H9 (cell line): ENCODE results near the gene SPATS1. TPM values are rescaled to one million over a fixed set of nuclear protein-coding genes. Genes with fewer than 3 reads are reported as not detected.

Experiments used
- DNase-seq: peaks from one replicate; pipeline ENCODE4 v3.0.0-alpha.2; 2017
- H2AFZ ChIP-seq: one replicate; pipeline ENCODE4 v1.6.1; 2013; ENCODE audit warnings: mild to moderate bottlenecking, low read length, control low read depth, moderate library complexity
- H2AK5ac ChIP-seq: 2 replicates; pipeline ENCODE4 v1.6.1; 2013; ENCODE audit warnings: low read length, control low read depth, mixed read lengths; ENCODE audit not compliant: insufficient read length
- H2BK120ac ChIP-seq: one replicate; pipeline ENCODE4 v1.6.1; 2013; ENCODE audit warnings: low read depth, mild to moderate bottlenecking, low read length, control low read depth, inconsistent platforms; ENCODE audit not compliant: poor library complexity, severe bottlenecking
- H2BK12ac ChIP-seq: 2 replicates; pipeline ENCODE4 v1.6.1; 2013; ENCODE audit warnings: low read length, control low read depth, mixed read lengths, low read depth; ENCODE audit not compliant: insufficient read length
- H2BK15ac ChIP-seq: 2 replicates; pipeline ENCODE4 v1.6.1; 2013; ENCODE audit warnings: low read depth, low read length, control low read depth
- H2BK20ac ChIP-seq: one replicate; pipeline ENCODE4 v1.6.1; 2013; ENCODE audit warnings: low read depth, mild to moderate bottlenecking, low read length, control low read depth, inconsistent platforms; ENCODE audit not compliant: poor library complexity, severe bottlenecking
- H2BK5ac ChIP-seq: 2 replicates; pipeline ENCODE4 v1.6.1; 2013; ENCODE audit warnings: low read length, control low read depth, mixed read lengths; ENCODE audit not compliant: insufficient read length
- H3K14ac ChIP-seq: 2 replicates; pipeline ENCODE4 v1.6.1; 2013; ENCODE audit warnings: low read length, control low read depth; ENCODE audit not compliant: insufficient read depth
- H3K18ac ChIP-seq: 2 replicates; pipeline ENCODE4 v1.6.1; 2013; ENCODE audit warnings: low read depth, mild to moderate bottlenecking, mixed read lengths, low read length, control low read depth; ENCODE audit not compliant: insufficient read length
- H3K23ac ChIP-seq: 2 replicates; pipeline ENCODE4 v1.6.1; 2013; ENCODE audit warnings: low read length, control low read depth, mixed read lengths, low read depth; ENCODE audit not compliant: insufficient read length
- H3K23me2 ChIP-seq: 2 replicates; pipeline ENCODE4 v1.6.1; 2013; ENCODE audit warnings: low read depth, mild to moderate bottlenecking, mixed read lengths, low read length, control low read depth; ENCODE audit not compliant: insufficient read length, poor library complexity, severe bottlenecking
- H3K27ac ChIP-seq: 2 replicates; pipeline ENCODE4 v1.5.1; 2013; ENCODE audit warnings: low read length, control low read depth, mixed read lengths, low read depth; ENCODE audit not compliant: insufficient read length
- H3K27me3 ChIP-seq: 2 replicates; pipeline ENCODE4 v1.6.1; 2013; ENCODE audit warnings: low read length, control low read depth, inconsistent platforms; ENCODE audit not compliant: insufficient read depth
- H3K4ac ChIP-seq: 2 replicates; pipeline ENCODE4 v1.6.1; 2013; ENCODE audit warnings: low read depth, mild to moderate bottlenecking, control low read depth, inconsistent platforms, low read length, moderate library complexity
- H3K4me1 ChIP-seq: 2 replicates; pipeline ENCODE4 v1.6.1; 2013; ENCODE audit warnings: low read length, control low read depth, inconsistent platforms; ENCODE audit not compliant: insufficient read depth
- H3K4me2 ChIP-seq: 2 replicates; pipeline ENCODE4 v1.6.1; 2013; ENCODE audit warnings: low read length, control low read depth, mixed read lengths; ENCODE audit not compliant: insufficient read length, insufficient read depth
- H3K56ac ChIP-seq: 2 replicates; pipeline ENCODE4 v1.6.1; 2013; ENCODE audit warnings: low read depth, mild to moderate bottlenecking, mixed read lengths, low read length, control low read depth; ENCODE audit not compliant: insufficient read length
- H3K79me1 ChIP-seq: 2 replicates; pipeline ENCODE4 v1.6.1; 2013; ENCODE audit warnings: low read depth, mild to moderate bottlenecking, moderate library complexity, low read length, control low read depth, inconsistent platforms; ENCODE audit not compliant: insufficient read depth, poor library complexity, severe bottlenecking
- H3K79me2 ChIP-seq: 2 replicates; pipeline ENCODE4 v1.6.1; 2013; ENCODE audit warnings: low read length, control low read depth, inconsistent platforms; ENCODE audit not compliant: insufficient read depth
- H3K9ac ChIP-seq: 2 replicates; pipeline ENCODE4 v1.6.1; 2013; ENCODE audit warnings: low read length, control low read depth, mixed read lengths; ENCODE audit not compliant: insufficient read length; ENCODE audit errors: extremely low read depth
- H3K9me3 ChIP-seq: one replicate; pipeline ENCODE4 v1.6.1; 2013; ENCODE audit warnings: low read depth, low read length, inconsistent platforms; ENCODE audit not compliant: control insufficient read depth
- H3T11ph ChIP-seq: one replicate; pipeline ENCODE4 v1.6.1; 2013; ENCODE audit warnings: mild to moderate bottlenecking, low read length, control low read depth, inconsistent platforms
- H4K20me1 ChIP-seq: one replicate; pipeline ENCODE4 v1.6.1; 2013; ENCODE audit not compliant: control insufficient read depth, insufficient read length, insufficient read depth
- H4K5ac ChIP-seq: 2 replicates; pipeline ENCODE4 v1.6.1; 2013; ENCODE audit warnings: low read depth, mild to moderate bottlenecking, mixed read lengths, low read length, control low read depth; ENCODE audit not compliant: insufficient read length
- H4K8ac ChIP-seq: replicated peaks from 2 replicates; pipeline ENCODE4 v1.6.1; 2013; ENCODE audit warnings: low read length, control low read depth, mixed read lengths, low read depth; ENCODE audit not compliant: insufficient read length
- H4K91ac ChIP-seq: 2 replicates; pipeline ENCODE4 v1.6.1; 2013; ENCODE audit warnings: low read depth, mild to moderate bottlenecking, moderate library complexity, mixed read lengths, low read length, control low read depth; ENCODE audit not compliant: insufficient read length
- H3K27ac Mint-ChIP-seq, 3 experiments: 2 replicates in 2 of 3; 3 replicates in 1 of 3; pipeline ENCODE4 v1.8.0; 2020 to 2021; ENCODE audit warnings: mixed read lengths in 3 of 3, mild to moderate bottlenecking in 1 of 3, moderate library complexity in 1 of 3
- H3K27me3 Mint-ChIP-seq: 2 replicates; pipeline ENCODE4 v1.8.0; 2021; ENCODE audit warnings: low read depth, mild to moderate bottlenecking, moderate library complexity, mixed read lengths
- H3K36me3 Mint-ChIP-seq, 3 experiments: 2 replicates in 2 of 3; 3 replicates in 1 of 3; pipeline ENCODE4 v1.8.0; 2020 to 2021; ENCODE audit warnings: low read depth in 3 of 3, mixed read lengths in 3 of 3; ENCODE audit not compliant: insufficient read depth in 1 of 3
- H3K4me1 Mint-ChIP-seq, 2 experiments: 2 replicates each; pipeline ENCODE4 v1.8.0; 2020; ENCODE audit warnings: mixed read lengths in 2 of 2
- H3K4me3 Mint-ChIP-seq, 2 experiments: 2 replicates in 1 of 2; 3 replicates in 1 of 2; pipeline ENCODE4 v1.8.0; 2020 to 2021; ENCODE audit warnings: mild to moderate bottlenecking in 2 of 2, mixed read lengths in 2 of 2, moderate library complexity in 1 of 2
- H3K9me3 Mint-ChIP-seq, 2 experiments: 2 replicates in 1 of 2; 3 replicates in 1 of 2; pipeline ENCODE4 v1.8.0; 2020; ENCODE audit warnings: mild to moderate bottlenecking in 2 of 2, mixed read lengths in 2 of 2, moderate library complexity in 1 of 2
- WGBS: extraction: QIAGEN DNeasy Blood & Tissue Kit; methylation state at CpG from one replicate; pipeline ENCODE4 v1.1.7; 2013; ENCODE audit warnings: missing lambda C conversion rate, low lambda C conversion rate, mixed read lengths; ENCODE audit not compliant: insufficient read length; ENCODE audit errors: extremely low coverage; 5-methylcytosine and 5-hydroxymethylcytosine counted together
- total RNA-seq: library from RNA; stranded (reverse); gene quantifications from 2 replicates; pipeline ENCODE4 v1.2.1, GENCODE V29; 2021
- TF ChIP-seq, protein P1 (sequence below): fragments of 200-600 bp; sonication (generic); conservative IDR thresholded peaks from 3 replicates; pipeline ENCODE4 v1.8.0; 2021; ENCODE audit warnings: antibody characterized with exemption, mild to moderate bottlenecking

The SPATS1 gene
- total RNA-seq, 1 experiment from 2014 or later: not detected

DNA sequence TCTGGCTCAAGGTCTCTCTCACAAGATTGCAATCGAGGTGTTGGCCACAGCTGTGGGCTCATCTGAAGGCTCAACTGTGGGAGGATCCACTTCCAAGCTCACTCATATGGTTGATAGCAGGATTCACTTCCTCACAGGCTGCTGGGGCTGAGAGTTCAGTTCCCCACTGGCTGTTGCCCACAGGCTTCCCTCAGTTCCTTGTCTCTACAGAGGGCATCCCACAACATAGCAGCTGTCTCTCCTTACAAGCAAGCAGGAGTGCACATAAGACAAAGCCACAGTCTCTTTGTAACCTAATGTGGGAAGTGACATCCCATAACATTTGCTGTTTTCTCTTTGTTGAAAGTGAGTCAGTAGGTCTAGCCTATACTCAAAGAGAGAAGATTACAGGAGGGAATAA, 14.0 kb downstream of the SPATS1 start:
- no peaks in the 10 kb centered on the region for H3K23me2 ChIP-seq
- no peak overlapping the region for H2BK5ac ChIP-seq
- no peaks in the 10 kb centered on the region for H3K9me3 Mint-ChIP-seq
- H3K27ac ChIP-seq: no peak overlapping the region
- H3K23ac ChIP-seq: no peak overlapping the region
- no peak for DNase-seq
- no peak overlapping the region for H3T11ph ChIP-seq
- no peak overlapping the region for H2AFZ ChIP-seq
- TF ChIP-seq, protein P1, sequence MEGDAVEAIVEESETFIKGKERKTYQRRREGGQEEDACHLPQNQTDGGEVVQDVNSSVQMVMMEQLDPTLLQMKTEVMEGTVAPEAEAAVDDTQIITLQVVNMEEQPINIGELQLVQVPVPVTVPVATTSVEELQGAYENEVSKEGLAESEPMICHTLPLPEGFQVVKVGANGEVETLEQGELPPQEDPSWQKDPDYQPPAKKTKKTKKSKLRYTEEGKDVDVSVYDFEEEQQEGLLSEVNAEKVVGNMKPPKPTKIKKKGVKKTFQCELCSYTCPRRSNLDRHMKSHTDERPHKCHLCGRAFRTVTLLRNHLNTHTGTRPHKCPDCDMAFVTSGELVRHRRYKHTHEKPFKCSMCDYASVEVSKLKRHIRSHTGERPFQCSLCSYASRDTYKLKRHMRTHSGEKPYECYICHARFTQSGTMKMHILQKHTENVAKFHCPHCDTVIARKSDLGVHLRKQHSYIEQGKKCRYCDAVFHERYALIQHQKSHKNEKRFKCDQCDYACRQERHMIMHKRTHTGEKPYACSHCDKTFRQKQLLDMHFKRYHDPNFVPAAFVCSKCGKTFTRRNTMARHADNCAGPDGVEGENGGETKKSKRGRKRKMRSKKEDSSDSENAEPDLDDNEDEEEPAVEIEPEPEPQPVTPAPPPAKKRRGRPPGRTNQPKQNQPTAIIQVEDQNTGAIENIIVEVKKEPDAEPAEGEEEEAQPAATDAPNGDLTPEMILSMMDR: no peak
- peaks cover 5% of the 10 kb centered on the region; the same call in 1 of the 2 replicates for H3K27me3 Mint-ChIP-seq
- no peaks in the 10 kb centered on the region for H3K4me1 ChIP-seq
- WGBS: no CpG with 5 or more reads among the region's 1 CpG
- no peak overlapping the region for H4K5ac ChIP-seq
- H3K27ac Mint-ChIP-seq: no peak overlapping the region
- H3K9ac ChIP-seq: no peak overlapping the region
- H3K27me3 ChIP-seq: no peaks in the 10 kb centered on the region
- H3K79me1 ChIP-seq: no peaks in the 10 kb centered on the region
- H3K4me3 Mint-ChIP-seq: no peak overlapping the region
- H2BK15ac ChIP-seq: no peak overlapping the region
- H2BK120ac ChIP-seq: no peak overlapping the region
- H3K18ac ChIP-seq: no peak overlapping the region
- H2BK12ac ChIP-seq: no peak overlapping the region
- H3K4ac ChIP-seq: no peak overlapping the region
- H4K20me1 ChIP-seq: no peaks in the 10 kb centered on the region
- no peak overlapping the region for H4K91ac ChIP-seq
- no peak overlapping the region for H3K14ac ChIP-seq
- H4K8ac ChIP-seq: no peak overlapping the region
- H3K79me2 ChIP-seq: no peaks in the 10 kb centered on the region
- no peak overlapping the region for H2AK5ac ChIP-seq
- no peaks in the 10 kb centered on the region for H3K36me3 Mint-ChIP-seq
- no peak overlapping the region for H3K56ac ChIP-seq
- no peak overlapping the region for H2BK20ac ChIP-seq
- H3K9me3 ChIP-seq: no peaks in the 10 kb centered on the region
- H3K4me1 Mint-ChIP-seq: no peaks in the 10 kb centered on the region
- no peak overlapping the region for H3K4me2 ChIP-seq
